Adipocyte (in vitro differentiated cells): ENCODE results near the gene IRGC.

Source experiments
- DNase-seq: peaks from one replicate; pipeline ENCODE4 v3.0.0-alpha.2; 2015; ENCODE audit warnings: low read depth
- H3K27me3 ChIP-seq: replicated peaks from 2 replicates; pipeline ENCODE4 v1.7.0; 2013; ENCODE audit warnings: mild to moderate bottlenecking, low read length, moderate library complexity; ENCODE audit not compliant: control insufficient read depth, insufficient read depth
- H3K36me3 ChIP-seq: 2 replicates; pipeline ENCODE4 v1.7.0; 2013; ENCODE audit warnings: low read length, mild to moderate bottlenecking, moderate library complexity; ENCODE audit not compliant: control insufficient read depth, insufficient read depth, severe bottlenecking
- H3K4me1 ChIP-seq: 2 replicates; pipeline ENCODE4 v1.7.0; 2013; ENCODE audit warnings: mild to moderate bottlenecking, low read length, moderate library complexity; ENCODE audit not compliant: control insufficient read depth, insufficient read depth
- H3K4me3 ChIP-seq: 2 replicates; pipeline ENCODE4 v1.7.0; 2013; ENCODE audit warnings: mild to moderate bottlenecking, low read length, moderate library complexity
- H3K9ac ChIP-seq: 2 replicates; pipeline ENCODE4 v1.7.0; 2013; ENCODE audit warnings: mild to moderate bottlenecking, low read length, moderate library complexity
- H3K9me3 ChIP-seq: 2 replicates; pipeline ENCODE4 v1.7.0; 2013; ENCODE audit warnings: mild to moderate bottlenecking, low read length, moderate library complexity; ENCODE audit not compliant: control insufficient read depth

Gene IRGC

GRCh38 chr19:43747557-43748204 is 31.8 kb downstream of the IRGC start:
- Histone ChIP-seq H3K9me3 (no peaks in the 10 kb centered on the region), H3K36me3 (peaks cover 68% of the 10 kb centered on the region), H3K4me3 (no peak overlapping the region), H3K4me1 (peaks cover 25% of the 10 kb centered on the region), H3K9ac (no peak overlapping the region), H3K27me3 (no peaks in the 10 kb centered on the region)
- no peak for DNase-seq

- H3K9ac ChIP-seq: no peak overlapping the region
- peaks cover 23% of the 10 kb centered on the region for H3K4me1 ChIP-seq
- H3K27me3 ChIP-seq: no peaks in the 10 kb centered on the region
- no peak overlapping the region for H3K4me3 ChIP-seq
- peaks cover 65% of the 10 kb centered on the region for H3K36me3 ChIP-seq
- H3K9me3 ChIP-seq: no peaks in the 10 kb centered on the region
- no peak for DNase-seq
These were observed 32.3 kb downstream of the IRGC start for GRCh38 chr19:43748205-43748594.

GRCh38 chr19:43748685-43749084 is 32.8 kb downstream of the IRGC start:
- H3K36me3 ChIP-seq: peaks cover 60% of the 10 kb centered on the region
- no peak for DNase-seq
- H3K4me1 ChIP-seq: peaks cover 24% of the 10 kb centered on the region
- no peak overlapping the region for H3K9ac ChIP-seq
- no peaks in the 10 kb centered on the region for H3K9me3 ChIP-seq
- no peaks in the 10 kb centered on the region for H3K27me3 ChIP-seq
- no peak overlapping the region for H3K4me3 ChIP-seq

- Histone ChIP-seq H3K4me3 (no peak overlapping the region), H3K9ac (no peak overlapping the region), H3K9me3 (no peaks in the 10 kb centered on the region), H3K4me1 (peaks cover 28% of the 10 kb centered on the region), H3K36me3 (peaks cover 56% of the 10 kb centered on the region), H3K27me3 (no peaks in the 10 kb centered on the region)
- DNase-seq: no peak
These were observed 33.3 kb downstream of the IRGC start for GRCh38 chr19:43749152-43749551.

GRCh38 chr19:43749898-43750297 is 34.0 kb downstream of the IRGC start:
- Histone ChIP-seq H3K36me3 (peaks cover 49% of the 10 kb centered on the region), H3K9me3 (no peaks in the 10 kb centered on the region), H3K27me3 (no peaks in the 10 kb centered on the region), H3K4me3 (no peak overlapping the region), H3K4me1 (peaks cover 28% of the 10 kb centered on the region), H3K9ac (no peak overlapping the region)
- no peak for DNase-seq

GRCh38 chr19:43751466-43752220 is 35.8 kb downstream of the IRGC start:
- Histone ChIP-seq H3K4me1 (peaks cover 42% of the 10 kb centered on the region), H3K9ac (no peak overlapping the region), H3K4me3 (no peak overlapping the region), H3K36me3 (peaks cover 38% of the 10 kb centered on the region), H3K9me3 (no peaks in the 10 kb centered on the region), H3K27me3 (no peaks in the 10 kb centered on the region)
- DNase-seq: no peak

- H3K4me1 ChIP-seq: peaks cover 50% of the 10 kb centered on the region
- H3K9ac ChIP-seq: no peak overlapping the region
- H3K4me3 ChIP-seq: no peak overlapping the region
- no peak for DNase-seq
- peaks cover 31% of the 10 kb centered on the region for H3K36me3 ChIP-seq
- H3K27me3 ChIP-seq: no peaks in the 10 kb centered on the region
- no peaks in the 10 kb centered on the region for H3K9me3 ChIP-seq
These were observed 36.5 kb downstream of the IRGC start for GRCh38 chr19:43752287-43752875.

- peak overlapping the region; percentile 93 for H3K4me3 ChIP-seq
- no peaks in the 10 kb centered on the region for H3K27me3 ChIP-seq
- H3K36me3 ChIP-seq: peaks cover 13% of the 10 kb centered on the region
- H3K9ac ChIP-seq: peak overlapping the region; percentile 98
- H3K4me1 ChIP-seq: peaks cover 62% of the 10 kb centered on the region
- no peak for DNase-seq
- H3K9me3 ChIP-seq: no peaks in the 10 kb centered on the region
These were observed 38.3 kb downstream of the IRGC start for GRCh38 chr19:43754253-43754502.

GRCh38 chr19:43754503-43755255 is 38.8 kb downstream of the IRGC start, which contains the start of gene SMG9:
Gene SMG9 (minus strand): TSS chr19:43754962. CDS start chr19:43750741, 4,221 bp downstream.
- Histone ChIP-seq H3K4me1 (peaks cover 67% of the 10 kb centered on the region), H3K9me3 (no peaks in the 10 kb centered on the region), H3K36me3 (peaks cover 8% of the 10 kb centered on the region), H3K27me3 (no peaks in the 10 kb centered on the region), H3K9ac (peak within 1 kb of the TSS; percentile 98), H3K4me3 (peak within 1 kb of the TSS; percentile 93)
- peak; percentile 100 for DNase-seq

- H3K9ac ChIP-seq: peak overlapping the region; percentile 98
- no peaks in the 10 kb centered on the region for H3K27me3 ChIP-seq
- no peaks in the 10 kb centered on the region for H3K9me3 ChIP-seq
- DNase-seq: peak; percentile 80
- H3K4me1 ChIP-seq: peaks cover 69% of the 10 kb centered on the region
- H3K4me3 ChIP-seq: peak overlapping the region; percentile 93
- H3K36me3 ChIP-seq: peaks cover 2% of the 10 kb centered on the region
These were observed 39.5 kb downstream of the IRGC start for GRCh38 chr19:43755256-43755801.

- H3K9me3 ChIP-seq: no peaks in the 10 kb centered on the region
- H3K4me3 ChIP-seq: no peak overlapping the region
- peaks cover 57% of the 10 kb centered on the region for H3K4me1 ChIP-seq
- DNase-seq: peak; percentile 63
- no peaks in the 10 kb centered on the region for H3K27me3 ChIP-seq
- H3K36me3 ChIP-seq: no peaks in the 10 kb centered on the region
- no peak overlapping the region for H3K9ac ChIP-seq
These were observed 43.6 kb downstream of the IRGC start for GRCh38 chr19:43759515-43759914.
